ENCODE results near the gene VAMP1. TPM values are rescaled to one million over a fixed set of nuclear protein-coding genes. Genes with fewer than 3 reads are reported as not detected.

VAMP1 gene
- total RNA-seq, 2 donors from 2014 or later = 1.7 to 3.6 TPM

- Histone ChIP-seq H3K9me3 (no peaks in the 10 kb centered on the region), H3K27ac (peak overlapping the region; percentile 95 to 97), H3K27me3 (no peaks in the 10 kb centered on the region), H3K4me3 (peak overlapping the region; percentile 54 to 71), H3K4me1 (peaks cover 0 to 30% of the 10 kb centered on the region in 2 donors), H3K36me3 (peaks cover 7% of the 10 kb centered on the region)
- TF ChIP-seq CTCF (IDR thresholded peaks at IDR 0.05) = no peak
- no peak for DNase-seq (ENCODE audit: low spot score)
Observed at GRCh38 chr12:6450091-6450868, 20.2 kb downstream of the VAMP1 start.

- Histone ChIP-seq H3K4me3 (no peak within 1 kb of the TSS), H3K4me1 (peaks cover 0 to 2% of the 10 kb centered on the region in 2 donors), H3K9me3 (no peaks in the 10 kb centered on the region), H3K27ac (no peak within 1 kb of the TSS), H3K36me3 (no peaks in the 10 kb centered on the region), H3K27me3 (no peaks in the 10 kb centered on the region)
- TF ChIP-seq CTCF (IDR thresholded peaks at IDR 0.05) = no peak
- no peak for DNase-seq (ENCODE audit: low spot score)
Observed at GRCh38 chr12:6444704-6445688, 25.5 kb downstream of the VAMP1 start, which contains the start of gene CD27. CD27 (plus strand) TSS chr12:6444955; CDS start chr12:6445096, 141 bp downstream.

- no peak for TF ChIP-seq CTCF (IDR thresholded peaks at IDR 0.05)
- H3K4me1 ChIP-seq = no peaks in the 10 kb centered on the region
Observed at GRCh38 chr12:6444031-6444430, 26.4 kb downstream of the VAMP1 start.

GRCh38 chr12:6443361-6443983 is 27.0 kb downstream of the VAMP1 start:
- Histone ChIP-seq H3K9me3 (no peaks in the 10 kb centered on the region), H3K27me3 (no peaks in the 10 kb centered on the region), H3K27ac (no peak overlapping the region), H3K4me3 (no peak overlapping the region), H3K36me3 (no peaks in the 10 kb centered on the region), H3K4me1 (no peaks in the 10 kb centered on the region)
- no peak for TF ChIP-seq CTCF (IDR thresholded peaks at IDR 0.05)
- no peak for DNase-seq (ENCODE audit: low spot score)

More at GRCh38 chr12:6444031-6444430, 26.4 kb downstream of the VAMP1 start:
- Histone ChIP-seq H3K9me3 (no peaks in the 10 kb centered on the region), H3K27ac (no peak overlapping the region), H3K27me3 (no peaks in the 10 kb centered on the region), H3K36me3 (no peaks in the 10 kb centered on the region), H3K4me3 (no peak overlapping the region)
- DNase-seq (ENCODE audit: low spot score) = no peak

- no peak for DNase-seq (ENCODE audit: low spot score)
- H3K27me3 ChIP-seq = no peaks in the 10 kb centered on the region
- H3K4me1 ChIP-seq = no peaks in the 10 kb centered on the region
- H3K4me3 ChIP-seq = no peak overlapping the region
- no peak for TF ChIP-seq CTCF (IDR thresholded peaks at IDR 0.05)
- no peaks in the 10 kb centered on the region for H3K36me3 ChIP-seq
- no peaks in the 10 kb centered on the region for H3K9me3 ChIP-seq
- H3K27ac ChIP-seq = no peak overlapping the region
Observed at GRCh38 chr12:6442836-6443235, 27.6 kb downstream of the VAMP1 start.
